ENCODE results near the gene SERTAD4. TPM values are rescaled to one million over a fixed set of nuclear protein-coding genes. Genes with fewer than 3 reads are reported as not detected.

Gene SERTAD4
- total RNA-seq, 1 donor from 2014 or later = 4.6 TPM

- H3K4me1 ChIP-seq = peaks cover 52% of the 10 kb centered on the region
- intact Hi-C loops (cut with micrococcal nuclease) = loop anchor here (10.0 kb wide), 1 partner anchor 58 kb away; the partner anchor contains the start of gene SERTAD4
- TF ChIP-seq CTCF (IDR thresholded peaks at IDR 0.05; ENCODE audit: borderline replicate concordance) = peak; percentile 54
These were observed 59.8 kb downstream of the SERTAD4 start for GRCh38 chr1:210292231-210292871.

GRCh38 chr1:210293171-210293607 lies 60.6 kb downstream of the SERTAD4 start:
- no peaks in the 10 kb centered on the region for H3K36me3 ChIP-seq
- peak overlapping the region; percentile 75 for H3K27ac ChIP-seq (replicated peaks)
- H3K4me3 ChIP-seq = peak overlapping the region; percentile 63
- H3K4me1 ChIP-seq = peaks cover 52% of the 10 kb centered on the region
- peak; percentile 76 for DNase-seq
- H3K9me3 ChIP-seq (replicated peaks) = no peaks in the 10 kb centered on the region
- H3K27me3 ChIP-seq (ENCODE audit: low read depth) = peaks cover 6% of the 10 kb centered on the region
- no peak for TF ChIP-seq CTCF (IDR thresholded peaks at IDR 0.05; ENCODE audit: borderline replicate concordance)
- intact Hi-C loops (cut with micrococcal nuclease) = loop anchor here (10.0 kb wide), 1 partner anchor 58 kb away; the partner anchor contains the start of gene SERTAD4

More at GRCh38 chr1:210292231-210292871, 59.8 kb downstream of the SERTAD4 start:
- DNase-seq = peak; percentile 64
- Histone ChIP-seq H3K27me3 (ENCODE audit: low read depth) (peaks cover 6% of the 10 kb centered on the region), H3K9me3 (replicated peaks) (no peaks in the 10 kb centered on the region), H3K27ac (replicated peaks) (peak overlapping the region; percentile 75), H3K36me3 (no peaks in the 10 kb centered on the region), H3K4me3 (peak overlapping the region; percentile 63)

- TF ChIP-seq CTCF (IDR thresholded peaks at IDR 0.05; ENCODE audit: borderline replicate concordance) = no peak
- DNase-seq = peak; percentile 69
- Histone ChIP-seq H3K4me1 (peaks cover 52% of the 10 kb centered on the region), H3K9me3 (replicated peaks) (no peaks in the 10 kb centered on the region), H3K27me3 (ENCODE audit: low read depth) (peaks cover 6% of the 10 kb centered on the region), H3K4me3 (no peak overlapping the region), H3K36me3 (no peaks in the 10 kb centered on the region), H3K27ac (replicated peaks) (peak overlapping the region; percentile 75)
- intact Hi-C loops (cut with micrococcal nuclease) = loop anchor here (10.0 kb wide), 1 partner anchor 60 kb away; the partner anchor contains the start of gene SERTAD4
These were observed 62.6 kb downstream of the SERTAD4 start for GRCh38 chr1:210294999-210295745.

Other genes starting within 250 kb of the SERTAD4 start
- gene HHAT, start 96.1 kb downstream of the SERTAD4 start, total RNA-seq = 2.1 TPM

All from left ventricle myocardium inferior (tissue), 1 donor.